ENCODE data around the gene CCNC. TPM values are rescaled to one million over a fixed set of nuclear protein-coding genes. Genes with fewer than 3 reads are reported as not detected.

The CCNC gene
- total RNA-seq, 1 experiment from 2014 or later, result 99.1 TPM

GRCh38 chr6:99613705-99614429 is 45.4 kb upstream of the CCNC start:
- DNase-seq (ENCODE audit: low spot score), result peak; percentile 63
- no TSS peak for BruUV-seq (replicated peaks)
- Histone ChIP-seq H3K36me3 (ENCODE audit: insufficient read depth, low read length, poor library complexity, severe bottlenecking) (no peaks in the 10 kb centered on the region), H3K4me1 (ENCODE audit: insufficient read depth, low read length, poor library complexity, severe bottlenecking) (peaks cover 10% of the 10 kb centered on the region), H3K27ac (ENCODE audit: low read depth, low read length, poor library complexity, severe bottlenecking) (no peak overlapping the region), H3K4me3 (ENCODE audit: low read depth, low read length, poor library complexity, severe bottlenecking) (peak overlapping the region; percentile 50), H3K27me3 (replicated peaks; ENCODE audit: insufficient read depth, low read depth, low read length, poor library complexity) (peaks cover 63% of the 10 kb centered on the region), H3K9me3 (ENCODE audit: low read depth, low read length, poor library complexity, severe bottlenecking) (no peaks in the 10 kb centered on the region)
- intact Hi-C loops (cut with micrococcal nuclease; ENCODE audit: unreplicated experiment), result no loop called here
- CTCF ChIA-PET, result interaction anchor here (0.8 kb wide), 1 partner anchor 1559 kb away, joined by 5 read pairs; no protein-coding TSS in a partner anchor
- TF ChIP-seq, protein P1, sequence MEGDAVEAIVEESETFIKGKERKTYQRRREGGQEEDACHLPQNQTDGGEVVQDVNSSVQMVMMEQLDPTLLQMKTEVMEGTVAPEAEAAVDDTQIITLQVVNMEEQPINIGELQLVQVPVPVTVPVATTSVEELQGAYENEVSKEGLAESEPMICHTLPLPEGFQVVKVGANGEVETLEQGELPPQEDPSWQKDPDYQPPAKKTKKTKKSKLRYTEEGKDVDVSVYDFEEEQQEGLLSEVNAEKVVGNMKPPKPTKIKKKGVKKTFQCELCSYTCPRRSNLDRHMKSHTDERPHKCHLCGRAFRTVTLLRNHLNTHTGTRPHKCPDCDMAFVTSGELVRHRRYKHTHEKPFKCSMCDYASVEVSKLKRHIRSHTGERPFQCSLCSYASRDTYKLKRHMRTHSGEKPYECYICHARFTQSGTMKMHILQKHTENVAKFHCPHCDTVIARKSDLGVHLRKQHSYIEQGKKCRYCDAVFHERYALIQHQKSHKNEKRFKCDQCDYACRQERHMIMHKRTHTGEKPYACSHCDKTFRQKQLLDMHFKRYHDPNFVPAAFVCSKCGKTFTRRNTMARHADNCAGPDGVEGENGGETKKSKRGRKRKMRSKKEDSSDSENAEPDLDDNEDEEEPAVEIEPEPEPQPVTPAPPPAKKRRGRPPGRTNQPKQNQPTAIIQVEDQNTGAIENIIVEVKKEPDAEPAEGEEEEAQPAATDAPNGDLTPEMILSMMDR (conservative IDR thresholded peaks at IDR 0.05; ENCODE audit: low read depth, low read length), result no peak; the same call in 1 of the 2 replicates
- no peak for TF ChIP-seq EZH2 (IDR thresholded peaks at IDR 0.05; ENCODE audit: borderline replicate concordance, low read depth, low read length, poor library complexity, severe bottlenecking)
- POLR2A ChIA-PET (ENCODE audit: low non-redundant PET), result no interaction called here

GRCh38 chr6:99613409-99613704 is 44.9 kb upstream of the CCNC start:
- no TSS peak for BruUV-seq (replicated peaks)
- DNase-seq (ENCODE audit: low spot score), result peak; percentile 75
- H3K4me1 ChIP-seq (ENCODE audit: insufficient read depth, low read length, poor library complexity, severe bottlenecking), result peaks cover 10% of the 10 kb centered on the region
- TF ChIP-seq, protein P1 (conservative IDR thresholded peaks at IDR 0.05; ENCODE audit: low read depth, low read length), result peak; percentile 59
- no peak for TF ChIP-seq EZH2 (IDR thresholded peaks at IDR 0.05; ENCODE audit: borderline replicate concordance, low read depth, low read length, poor library complexity, severe bottlenecking)
- peaks cover 63% of the 10 kb centered on the region for H3K27me3 ChIP-seq (replicated peaks; ENCODE audit: insufficient read depth, low read depth, low read length, poor library complexity)
- peak overlapping the region; percentile 50 for H3K4me3 ChIP-seq (ENCODE audit: low read depth, low read length, poor library complexity, severe bottlenecking)
- no peaks in the 10 kb centered on the region for H3K36me3 ChIP-seq (ENCODE audit: insufficient read depth, low read length, poor library complexity, severe bottlenecking)
- intact Hi-C loops (cut with micrococcal nuclease; ENCODE audit: unreplicated experiment), result no loop called here
- no peaks in the 10 kb centered on the region for H3K9me3 ChIP-seq (ENCODE audit: low read depth, low read length, poor library complexity, severe bottlenecking)
- H3K27ac ChIP-seq (ENCODE audit: low read depth, low read length, poor library complexity, severe bottlenecking), result no peak overlapping the region
- ChIA-PET CTCF (interaction anchor here (0.6 to 0.8 kb wide), 5 partner anchors 74 to 1558 kb away, joined by 5 to 12 read pairs (median 5); no protein-coding TSS in a partner anchor), POLR2A (ENCODE audit: low non-redundant PET) (interaction anchor here (0.6 kb wide), 1 partner anchor 264 kb away, joined by 6 read pairs; no protein-coding TSS in a partner anchor)

DNA sequence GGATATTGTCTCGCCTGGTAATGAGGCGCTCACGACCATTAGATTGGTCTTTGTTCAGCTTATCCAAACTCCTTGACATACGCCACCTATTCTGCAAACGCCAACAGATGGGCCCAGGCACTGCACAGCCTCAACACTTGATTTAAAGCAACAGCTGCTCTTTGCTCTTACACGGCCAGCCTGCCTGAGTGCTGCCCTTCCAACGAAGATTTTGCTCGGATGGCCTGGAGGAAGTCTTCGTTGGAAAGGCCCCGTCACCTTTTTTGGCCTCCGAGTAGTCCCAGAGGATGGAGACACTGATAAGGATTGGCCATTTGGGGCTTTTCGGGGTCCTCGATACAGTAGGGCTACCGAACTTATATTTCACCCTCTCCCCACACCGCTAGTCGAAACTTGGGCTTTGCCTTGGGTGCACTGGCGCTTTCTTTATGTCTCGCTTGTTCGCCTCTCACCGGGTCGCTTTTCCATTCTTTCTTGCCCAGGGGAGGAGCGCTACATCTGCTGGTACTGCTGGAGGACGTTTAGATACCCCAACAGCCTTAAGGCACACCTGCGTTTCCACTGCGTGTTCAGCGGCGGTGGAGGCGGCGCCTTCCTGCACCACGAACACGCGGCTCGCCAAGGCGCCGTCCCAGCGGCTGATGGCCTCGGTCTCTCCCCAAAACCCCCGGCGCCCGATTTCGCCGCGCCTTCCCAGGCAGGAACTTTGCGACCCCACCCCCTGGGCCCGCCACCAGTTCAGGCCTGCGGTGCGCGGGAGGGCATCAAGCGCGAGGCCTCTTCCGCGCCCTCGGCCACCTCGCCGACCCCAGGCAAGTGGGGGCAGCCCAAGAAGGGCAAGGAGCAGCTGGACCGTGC is 44.3 kb upstream of the CCNC start:
- Histone ChIP-seq H3K36me3 (ENCODE audit: insufficient read depth, low read length, poor library complexity, severe bottlenecking) (no peaks in the 10 kb centered on the region), H3K4me3 (ENCODE audit: low read depth, low read length, poor library complexity, severe bottlenecking) (peak overlapping the region; percentile 50), H3K4me1 (ENCODE audit: insufficient read depth, low read length, poor library complexity, severe bottlenecking) (peaks cover 10% of the 10 kb centered on the region), H3K27ac (ENCODE audit: low read depth, low read length, poor library complexity, severe bottlenecking) (no peak overlapping the region), H3K9me3 (ENCODE audit: low read depth, low read length, poor library complexity, severe bottlenecking) (no peaks in the 10 kb centered on the region), H3K27me3 (replicated peaks; ENCODE audit: insufficient read depth, low read depth, low read length, poor library complexity) (peaks cover 63% of the 10 kb centered on the region)
- no peak for DNase-seq (ENCODE audit: low spot score)
- intact Hi-C loops (cut with micrococcal nuclease; ENCODE audit: unreplicated experiment), result no loop called here
- BruUV-seq (replicated peaks), result no TSS peak
- CTCF ChIA-PET, result interaction anchor here (0.6 to 0.8 kb wide), 5 partner anchors 74 to 1558 kb away, joined by 5 to 12 read pairs (median 5); no protein-coding TSS in a partner anchor
- TF ChIP-seq EZH2 (IDR thresholded peaks at IDR 0.05; ENCODE audit: borderline replicate concordance, low read depth, low read length, poor library complexity, severe bottlenecking), result no peak
- TF ChIP-seq, protein P1 (conservative IDR thresholded peaks at IDR 0.05; ENCODE audit: low read depth, low read length), result no peak
- POLR2A ChIA-PET (ENCODE audit: low non-redundant PET), result interaction anchor here (0.6 kb wide), 1 partner anchor 264 kb away, joined by 6 read pairs; no protein-coding TSS in a partner anchor

All from A673 (cell line).